Neural progenitor cell (in vitro differentiated cells): ENCODE measurements around the gene TAX1BP3.
A peak's percentile ranks its signal among the peaks of the same experiment; 100 is the strongest.

ENCODE experiments used
- CTCF ChIP-seq: fragments of 200-600 bp; sonication (generic); IDR thresholded peaks from 2 replicates; pipeline ENCODE4 v1.5.1; 2017; ENCODE audit warnings: antibody characterized with exemption, mild to moderate bottlenecking
- EZH2 ChIP-seq: fragments of 200-600 bp; sonication (generic); IDR thresholded peaks from 2 replicates; pipeline ENCODE4 v1.6.1; 2017; ENCODE audit warnings: antibody characterized with exemption, mild to moderate bottlenecking, moderate library complexity

GRCh38 chr17:3669085-3669347 lies 638 bp upstream of the TAX1BP3 start:
- TF ChIP-seq CTCF (peak; percentile 3), EZH2 (no peak)
